BE2C (cell line): ENCODE data around the gene HDAC4.
A peak's percentile ranks its signal among the peaks of the same experiment; 100 is the strongest.

Experiments used
- DNase-seq: peaks from one replicate; pipeline ENCODE4 v3.0.0-alpha.2; 2020
- H3K27me3 ChIP-seq: fragments of 250-450 bp; sonication (Bioruptor Pico); 2 replicates; pipeline ENCODE4 v1.5.1; 2020; ENCODE audit warnings: mild to moderate bottlenecking
- H3K36me3 ChIP-seq: fragments of 250-450 bp; sonication (Bioruptor Pico); 2 replicates; pipeline ENCODE4 v1.5.1; 2020; ENCODE audit warnings: mild to moderate bottlenecking
- H3K4me1 ChIP-seq: fragments of 250-450 bp; sonication (Bioruptor Pico); 2 replicates; pipeline ENCODE4 v1.5.1; 2020
- H3K4me3 ChIP-seq: 2 replicates; pipeline ENCODE4 v1.5.1; 2011; ENCODE audit warnings: low read depth, low read length
- H3K9me3 ChIP-seq: fragments of 250-450 bp; sonication (Bioruptor Pico); 2 replicates; pipeline ENCODE4 v1.5.1; 2020
- TF ChIP-seq, protein P1 (sequence below): IDR thresholded peaks from 2 replicates; pipeline ENCODE4 v1.5.1; 2012; ENCODE audit warnings: mild to moderate bottlenecking, low read depth, low read length

HDAC4 gene

DNA sequence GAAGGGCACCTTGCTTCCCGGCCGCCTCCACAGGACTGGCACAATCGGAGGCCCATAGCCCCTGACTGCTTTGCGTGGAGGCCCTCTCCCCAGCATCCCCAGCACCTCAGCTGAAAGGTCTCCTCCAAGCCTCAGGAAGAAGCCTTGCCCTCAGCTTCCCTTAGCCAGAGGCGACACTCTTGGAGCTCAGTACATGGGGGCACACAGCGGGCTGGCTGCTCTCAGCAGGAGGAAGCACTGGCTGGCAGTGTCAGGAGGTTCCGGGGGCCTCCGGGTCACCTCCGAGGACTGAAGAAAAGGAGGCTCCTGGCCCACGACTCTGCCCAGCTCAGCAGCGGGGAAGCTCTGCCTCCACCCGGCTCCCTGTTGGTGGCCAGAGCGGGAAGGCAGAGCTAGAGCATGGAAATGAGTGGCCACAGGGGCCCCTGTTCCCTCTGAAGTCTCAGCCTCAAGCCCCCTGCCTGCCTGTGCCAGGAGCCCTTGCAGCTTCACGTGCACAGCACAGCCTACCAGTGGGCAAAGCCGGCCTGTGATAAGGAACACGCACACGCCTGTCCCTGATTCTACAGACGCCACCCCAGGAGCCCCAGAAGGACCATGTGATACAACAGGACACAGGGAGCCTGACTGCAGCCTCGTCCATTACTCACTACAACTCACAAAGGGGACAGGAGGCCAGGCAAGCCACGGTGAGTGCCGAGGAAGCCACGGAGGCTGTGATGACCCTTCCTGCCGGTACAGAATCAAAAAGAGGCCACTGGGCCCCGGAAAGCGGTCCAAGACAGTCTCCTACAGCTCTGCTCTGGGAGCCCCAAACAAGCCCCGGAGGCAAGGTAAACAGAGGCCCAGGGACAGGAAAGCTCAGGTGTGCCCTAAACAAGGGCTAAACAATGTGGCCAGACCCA lies 15.5 kb downstream of the HDAC4 start:
- Histone ChIP-seq H3K36me3 (peaks cover 18% of the 10 kb centered on the region), H3K27me3 (no peaks in the 10 kb centered on the region), H3K4me3 (no peak overlapping the region), H3K4me1 (peaks cover 10% of the 10 kb centered on the region), H3K9me3 (no peaks in the 10 kb centered on the region)
- TF ChIP-seq, protein P1, sequence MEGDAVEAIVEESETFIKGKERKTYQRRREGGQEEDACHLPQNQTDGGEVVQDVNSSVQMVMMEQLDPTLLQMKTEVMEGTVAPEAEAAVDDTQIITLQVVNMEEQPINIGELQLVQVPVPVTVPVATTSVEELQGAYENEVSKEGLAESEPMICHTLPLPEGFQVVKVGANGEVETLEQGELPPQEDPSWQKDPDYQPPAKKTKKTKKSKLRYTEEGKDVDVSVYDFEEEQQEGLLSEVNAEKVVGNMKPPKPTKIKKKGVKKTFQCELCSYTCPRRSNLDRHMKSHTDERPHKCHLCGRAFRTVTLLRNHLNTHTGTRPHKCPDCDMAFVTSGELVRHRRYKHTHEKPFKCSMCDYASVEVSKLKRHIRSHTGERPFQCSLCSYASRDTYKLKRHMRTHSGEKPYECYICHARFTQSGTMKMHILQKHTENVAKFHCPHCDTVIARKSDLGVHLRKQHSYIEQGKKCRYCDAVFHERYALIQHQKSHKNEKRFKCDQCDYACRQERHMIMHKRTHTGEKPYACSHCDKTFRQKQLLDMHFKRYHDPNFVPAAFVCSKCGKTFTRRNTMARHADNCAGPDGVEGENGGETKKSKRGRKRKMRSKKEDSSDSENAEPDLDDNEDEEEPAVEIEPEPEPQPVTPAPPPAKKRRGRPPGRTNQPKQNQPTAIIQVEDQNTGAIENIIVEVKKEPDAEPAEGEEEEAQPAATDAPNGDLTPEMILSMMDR, result no peak
- peak; percentile 1 for DNase-seq

DNA sequence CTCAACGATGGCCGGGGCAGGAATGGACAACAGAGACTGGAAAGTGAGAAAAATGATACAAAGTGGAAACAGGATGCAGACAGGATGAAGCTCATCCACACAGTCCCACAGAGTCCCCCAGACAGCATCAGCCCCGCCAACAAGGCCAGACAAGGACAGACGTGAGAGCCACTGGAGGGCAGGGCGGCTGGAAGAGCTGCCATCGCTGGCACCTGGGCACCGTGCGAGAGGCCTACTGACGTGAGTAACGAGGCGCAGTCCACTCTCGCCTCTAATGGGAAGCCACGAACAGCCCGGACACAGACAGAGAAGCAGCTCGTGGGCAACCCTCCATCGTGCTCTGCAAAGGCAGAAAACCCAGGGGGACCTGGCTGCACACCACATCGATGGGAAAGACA lies 17.1 kb downstream of the HDAC4 start:
- peaks cover 6% of the 10 kb centered on the region; the same call in 1 of the 2 replicates for H3K36me3 ChIP-seq
- no peaks in the 10 kb centered on the region for H3K27me3 ChIP-seq
- TF ChIP-seq, protein P1, result no peak
- H3K4me1 ChIP-seq, result peaks cover 10% of the 10 kb centered on the region
- peak; percentile 4 for DNase-seq
- no peaks in the 10 kb centered on the region for H3K9me3 ChIP-seq
- no peak overlapping the region for H3K4me3 ChIP-seq

DNA sequence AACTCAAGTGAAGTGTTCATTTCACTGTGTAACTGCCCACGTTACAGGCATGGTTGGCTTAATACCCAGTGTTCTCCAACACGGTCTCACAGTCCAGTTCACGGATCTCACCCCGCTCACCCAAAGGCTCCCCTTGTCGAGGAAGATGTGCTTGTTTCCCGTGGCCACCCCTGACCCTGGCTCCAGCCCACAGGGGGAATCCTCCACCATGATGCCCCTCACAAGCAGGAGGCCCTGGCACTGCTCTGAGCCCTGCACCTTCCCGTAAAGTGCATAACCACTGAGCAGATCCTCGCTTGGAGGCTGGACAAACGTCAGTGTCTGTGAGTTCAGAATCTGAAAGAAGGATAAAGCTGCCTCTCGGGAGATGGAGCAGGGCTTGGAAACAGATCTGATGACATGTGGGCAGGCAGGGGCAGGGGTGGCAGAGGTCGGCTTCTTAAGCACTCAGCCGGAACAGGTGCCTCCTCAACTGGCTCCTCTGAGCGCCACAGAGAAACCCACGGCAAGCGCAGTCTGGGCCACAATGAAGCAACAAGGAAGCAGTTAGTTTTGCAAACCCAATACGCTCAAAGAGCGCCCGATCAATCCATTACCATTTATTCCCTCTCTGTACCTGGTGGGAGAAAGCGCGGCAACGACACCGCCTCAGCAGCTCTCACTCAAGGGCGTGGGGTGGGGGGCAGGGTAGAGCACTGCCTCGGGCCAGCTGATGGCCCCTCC lies 17.6 kb downstream of the HDAC4 start:
- no peaks in the 10 kb centered on the region for H3K27me3 ChIP-seq
- TF ChIP-seq, protein P1, result no peak
- DNase-seq, result peak; percentile 3
- H3K9me3 ChIP-seq, result no peaks in the 10 kb centered on the region
- H3K4me3 ChIP-seq, result no peak overlapping the region
- peaks cover 10% of the 10 kb centered on the region for H3K4me1 ChIP-seq
- H3K36me3 ChIP-seq, result peaks cover 3% of the 10 kb centered on the region; the same call in 1 of the 2 replicates

DNA sequence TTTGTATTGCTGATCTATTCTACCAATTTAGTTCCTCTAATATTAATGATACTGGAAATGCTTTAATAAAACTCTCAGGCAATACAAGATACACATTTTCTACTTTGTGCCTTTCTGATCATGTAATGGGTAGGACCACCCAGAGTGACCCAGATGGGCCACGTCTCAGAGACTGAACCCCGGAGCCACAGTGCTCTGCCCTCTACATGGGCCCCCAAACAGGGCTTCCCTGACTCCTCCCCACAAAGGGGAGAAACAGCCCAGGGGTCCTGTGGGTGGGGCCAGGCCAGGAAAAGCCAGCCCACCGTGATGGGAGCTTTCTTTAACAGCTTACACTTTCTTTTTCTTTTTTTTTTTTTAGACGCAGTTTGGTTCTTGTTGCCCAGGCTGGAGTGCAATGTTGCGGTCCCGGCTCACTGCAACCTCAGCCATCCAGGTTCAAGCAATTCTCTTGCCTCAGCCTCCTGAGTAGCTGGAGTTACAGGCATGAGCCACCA lies 18.4 kb downstream of the HDAC4 start:
- peaks cover 10% of the 10 kb centered on the region for H3K4me1 ChIP-seq
- TF ChIP-seq, protein P1, result no peak
- H3K9me3 ChIP-seq, result no peaks in the 10 kb centered on the region
- no peaks in the 10 kb centered on the region for H3K27me3 ChIP-seq
- no peak overlapping the region for H3K4me3 ChIP-seq
- peaks cover 3% of the 10 kb centered on the region; the same call in 1 of the 2 replicates for H3K36me3 ChIP-seq
- DNase-seq, result peak; percentile 6

DNA sequence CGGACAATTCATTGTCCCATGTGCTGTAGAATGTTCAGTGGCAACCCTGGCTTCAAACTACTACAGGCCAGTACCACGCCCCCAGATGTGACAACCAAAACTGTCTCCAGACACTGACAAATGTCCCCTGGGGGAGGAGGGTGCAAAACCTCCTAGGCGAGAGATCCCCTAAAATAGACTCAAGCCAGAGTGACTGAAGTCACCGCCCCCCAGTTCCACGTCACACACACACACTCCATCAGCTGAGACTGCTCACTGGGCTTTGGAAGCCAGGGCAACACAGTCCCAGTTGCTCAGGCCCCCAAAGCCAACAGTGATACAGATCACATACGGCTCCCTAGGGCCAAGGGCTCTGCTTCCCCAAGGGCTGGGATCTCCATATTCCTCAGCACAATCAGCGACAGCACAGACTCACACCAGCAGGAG lies 19.1 kb downstream of the HDAC4 start:
- no peak overlapping the region for H3K4me3 ChIP-seq
- peaks cover 2% of the 10 kb centered on the region; the same call in 1 of the 2 replicates for H3K36me3 ChIP-seq
- H3K9me3 ChIP-seq, result no peaks in the 10 kb centered on the region
- H3K4me1 ChIP-seq, result peaks cover 10% of the 10 kb centered on the region
- peak; percentile 59 for DNase-seq
- H3K27me3 ChIP-seq, result no peaks in the 10 kb centered on the region
- TF ChIP-seq, protein P1, result no peak
